ENCODE data around the gene HSF4. TPM values are rescaled to one million over a fixed set of nuclear protein-coding genes. Genes with fewer than 3 reads are reported as not detected.

The HSF4 gene
- total RNA-seq, 1 experiment from 2014 or later = 38.6 TPM

GRCh38 chr16:67201411-67202345, 37.1 kb downstream of the HSF4 start:
- BruUV-seq (replicated peaks) = no TSS peak

DNA sequence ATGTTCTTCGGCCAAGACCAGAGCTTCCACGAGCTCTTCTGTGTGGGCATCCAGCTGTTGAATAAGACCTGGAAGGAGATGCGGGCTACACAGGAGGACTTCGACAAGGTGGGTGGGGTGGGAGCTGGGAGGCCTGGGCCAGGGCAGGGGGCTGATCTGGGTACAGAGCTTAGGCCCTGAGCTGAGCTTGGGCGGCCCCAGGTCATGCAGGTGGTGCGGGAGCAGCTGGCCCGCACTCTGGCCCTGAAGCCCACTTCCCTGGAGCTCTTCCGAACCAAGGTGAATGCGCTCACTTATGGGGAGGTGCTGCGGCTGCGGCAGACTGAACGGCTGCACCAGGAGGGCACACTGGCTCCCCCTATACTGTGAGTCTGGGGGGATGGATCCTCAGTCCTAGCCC, 37.9 kb downstream of the HSF4 start:
- intact Hi-C loops (cut with micrococcal nuclease; ENCODE audit: unreplicated experiment) = no loop called here
- ChIA-PET CTCF (no interaction called here), POLR2A (no interaction called here)
- Histone ChIP-seq H3K4me1 (ENCODE audit: control insufficient read depth, insufficient read depth, low read length) (peaks cover 16% of the 10 kb centered on the region), H3K27ac (ENCODE audit: low read length) (no peak overlapping the region), H3K36me3 (ENCODE audit: control insufficient read depth, insufficient read depth, low read length) (no peaks in the 10 kb centered on the region; the same call in 1 of the 2 replicates), H3K9me3 (ENCODE audit: control insufficient read depth, insufficient read depth, low read depth, low read length) (no peaks in the 10 kb centered on the region), H3K27me3 (ENCODE audit: control insufficient read depth, insufficient read depth, low read length) (no peaks in the 10 kb centered on the region), H3K4me3 (ENCODE audit: low read depth in 2 of 2, low read length in 2 of 2) (no peak overlapping the region)
- BruUV-seq (replicated peaks) = no TSS peak
- no peak for ATAC-seq
- in situ Hi-C loops (cut with HindIII; ENCODE audit: low pct_unique_long_range_greater_than_20kb, low sequenced_read_pairs) = no loop called here
- no peak for DNase-seq (ENCODE audit: low read depth, low spot score)
- TF ChIP-seq POLR2AphosphoS5 (IDR thresholded peaks at IDR 0.05; ENCODE audit: low read depth, low read length) (no peak), SIN3A (IDR thresholded peaks at IDR 0.05; ENCODE audit: borderline replicate concordance, insufficient read depth, low read depth, low read length) (no peak), TCF7L2 (IDR thresholded peaks at IDR 0.05; ENCODE audit: low read depth, low read length) (no peak)
- TF ChIP-seq, protein P1, sequence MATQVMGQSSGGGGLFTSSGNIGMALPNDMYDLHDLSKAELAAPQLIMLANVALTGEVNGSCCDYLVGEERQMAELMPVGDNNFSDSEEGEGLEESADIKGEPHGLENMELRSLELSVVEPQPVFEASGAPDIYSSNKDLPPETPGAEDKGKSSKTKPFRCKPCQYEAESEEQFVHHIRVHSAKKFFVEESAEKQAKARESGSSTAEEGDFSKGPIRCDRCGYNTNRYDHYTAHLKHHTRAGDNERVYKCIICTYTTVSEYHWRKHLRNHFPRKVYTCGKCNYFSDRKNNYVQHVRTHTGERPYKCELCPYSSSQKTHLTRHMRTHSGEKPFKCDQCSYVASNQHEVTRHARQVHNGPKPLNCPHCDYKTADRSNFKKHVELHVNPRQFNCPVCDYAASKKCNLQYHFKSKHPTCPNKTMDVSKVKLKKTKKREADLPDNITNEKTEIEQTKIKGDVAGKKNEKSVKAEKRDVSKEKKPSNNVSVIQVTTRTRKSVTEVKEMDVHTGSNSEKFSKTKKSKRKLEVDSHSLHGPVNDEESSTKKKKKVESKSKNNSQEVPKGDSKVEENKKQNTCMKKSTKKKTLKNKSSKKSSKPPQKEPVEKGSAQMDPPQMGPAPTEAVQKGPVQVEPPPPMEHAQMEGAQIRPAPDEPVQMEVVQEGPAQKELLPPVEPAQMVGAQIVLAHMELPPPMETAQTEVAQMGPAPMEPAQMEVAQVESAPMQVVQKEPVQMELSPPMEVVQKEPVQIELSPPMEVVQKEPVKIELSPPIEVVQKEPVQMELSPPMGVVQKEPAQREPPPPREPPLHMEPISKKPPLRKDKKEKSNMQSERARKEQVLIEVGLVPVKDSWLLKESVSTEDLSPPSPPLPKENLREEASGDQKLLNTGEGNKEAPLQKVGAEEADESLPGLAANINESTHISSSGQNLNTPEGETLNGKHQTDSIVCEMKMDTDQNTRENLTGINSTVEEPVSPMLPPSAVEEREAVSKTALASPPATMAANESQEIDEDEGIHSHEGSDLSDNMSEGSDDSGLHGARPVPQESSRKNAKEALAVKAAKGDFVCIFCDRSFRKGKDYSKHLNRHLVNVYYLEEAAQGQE (IDR thresholded peaks at IDR 0.05; ENCODE audit: insufficient read depth in 1 of 2, low read depth in 2 of 2, low read length in 1 of 2) = no peak
- TF ChIP-seq, protein P2, sequence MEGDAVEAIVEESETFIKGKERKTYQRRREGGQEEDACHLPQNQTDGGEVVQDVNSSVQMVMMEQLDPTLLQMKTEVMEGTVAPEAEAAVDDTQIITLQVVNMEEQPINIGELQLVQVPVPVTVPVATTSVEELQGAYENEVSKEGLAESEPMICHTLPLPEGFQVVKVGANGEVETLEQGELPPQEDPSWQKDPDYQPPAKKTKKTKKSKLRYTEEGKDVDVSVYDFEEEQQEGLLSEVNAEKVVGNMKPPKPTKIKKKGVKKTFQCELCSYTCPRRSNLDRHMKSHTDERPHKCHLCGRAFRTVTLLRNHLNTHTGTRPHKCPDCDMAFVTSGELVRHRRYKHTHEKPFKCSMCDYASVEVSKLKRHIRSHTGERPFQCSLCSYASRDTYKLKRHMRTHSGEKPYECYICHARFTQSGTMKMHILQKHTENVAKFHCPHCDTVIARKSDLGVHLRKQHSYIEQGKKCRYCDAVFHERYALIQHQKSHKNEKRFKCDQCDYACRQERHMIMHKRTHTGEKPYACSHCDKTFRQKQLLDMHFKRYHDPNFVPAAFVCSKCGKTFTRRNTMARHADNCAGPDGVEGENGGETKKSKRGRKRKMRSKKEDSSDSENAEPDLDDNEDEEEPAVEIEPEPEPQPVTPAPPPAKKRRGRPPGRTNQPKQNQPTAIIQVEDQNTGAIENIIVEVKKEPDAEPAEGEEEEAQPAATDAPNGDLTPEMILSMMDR (IDR thresholded peaks at IDR 0.05) = no peak

More at GRCh38 chr16:67201411-67202345, 37.1 kb downstream of the HSF4 start:
- Histone ChIP-seq H3K27me3 (ENCODE audit: control insufficient read depth, insufficient read depth, low read length) (no peaks in the 10 kb centered on the region), H3K27ac (ENCODE audit: low read length) (no peak overlapping the region), H3K9me3 (ENCODE audit: control insufficient read depth, insufficient read depth, low read depth, low read length) (no peaks in the 10 kb centered on the region), H3K4me1 (ENCODE audit: control insufficient read depth, insufficient read depth, low read length) (peaks cover 16% of the 10 kb centered on the region), H3K36me3 (ENCODE audit: control insufficient read depth, insufficient read depth, low read length) (no peaks in the 10 kb centered on the region; the same call in 1 of the 2 replicates), H3K4me3 (ENCODE audit: low read depth in 2 of 2, low read length in 2 of 2) (no peak overlapping the region)
- CTCF ChIA-PET = no interaction called here
- in situ Hi-C loops (cut with HindIII; ENCODE audit: low pct_unique_long_range_greater_than_20kb, low sequenced_read_pairs) (no loop called here), intact Hi-C loops (cut with micrococcal nuclease; ENCODE audit: unreplicated experiment) (no loop called here)
- ATAC-seq = no peak
- DNase-seq (ENCODE audit: low read depth, low spot score) = no peak
- POLR2A ChIA-PET = no interaction called here
- TF ChIP-seq, protein P2 (IDR thresholded peaks at IDR 0.05) = no peak
- no peak for TF ChIP-seq POLR2AphosphoS5 (IDR thresholded peaks at IDR 0.05; ENCODE audit: low read depth, low read length)
- TF ChIP-seq, protein P1 (IDR thresholded peaks at IDR 0.05; ENCODE audit: insufficient read depth in 1 of 2, low read depth in 2 of 2, low read length in 1 of 2) = no peak
- TF ChIP-seq SIN3A (IDR thresholded peaks at IDR 0.05; ENCODE audit: borderline replicate concordance, insufficient read depth, low read depth, low read length) = no peak
- no peak for TF ChIP-seq TCF7L2 (IDR thresholded peaks at IDR 0.05; ENCODE audit: low read depth, low read length)

Data from Panc1 (cell line).